ENCODE results near the gene RPS6KA3. TPM values are rescaled to one million over a fixed set of nuclear protein-coding genes. Genes with fewer than 3 reads are reported as not detected.

RPS6KA3 gene
- total and polyA plus RNA-seq, 2 of the 8 experiments (the other 6 are each of a cell fraction or from before 2014, with no cell fraction given) = 7.1 to 13.0 TPM

GRCh38 chrX:20132666-20133065 is 134.0 kb downstream of the RPS6KA3 start (continued):
- TF ChIP-seq CHD7 (IDR thresholded peaks at IDR 0.05; ENCODE audit: insufficient replicate concordance, low read length) (no peak), TAF7 (optimal IDR thresholded peaks at IDR 0.05; ENCODE audit: borderline replicate concordance, low read depth, low read length) (no peak), RNF2 (IDR thresholded peaks at IDR 0.05; ENCODE audit: borderline replicate concordance, low read depth, low read length, missing control alignments, poor library complexity, severe bottlenecking) (no peak), SP2 (IDR thresholded peaks at IDR 0.05; ENCODE audit: low read length) (no peak), BACH1 (IDR thresholded peaks at IDR 0.05; ENCODE audit: low read length) (no peak), POLR2AphosphoS5 (IDR thresholded peaks at IDR 0.05; ENCODE audit: low read depth, low read length) (no peak), SUZ12 (IDR thresholded peaks at IDR 0.05; ENCODE audit: low read length) (no peak), CHD2 (IDR thresholded peaks at IDR 0.05; ENCODE audit: low read length) (no peak), ATF2 (IDR thresholded peaks at IDR 0.05; ENCODE audit: low read length) (no peak), NANOG (IDR thresholded peaks at IDR 0.05; ENCODE audit: insufficient read depth, low read depth, low read length, poor library complexity, severe bottlenecking) (no peak)
